MCF 10A (cell line): ENCODE results near the gene RGS19. TPM values are rescaled to one million over a fixed set of nuclear protein-coding genes. Genes with fewer than 3 reads are reported as not detected.

ENCODE experiments used
- BruUV-seq: library from RNA; stranded (reverse); fragments of 400-500 nt; replicated peaks from 2 replicates; lab custom pipeline; 2021; lab: Mats Ljungman, UMichigan
- CTCF ChIA-PET: fragments of 300-600 bp; sonication (Branson Sonifier 250); formaldehyde crosslinking; extraction: SDS; loops from one replicate; lab custom pipeline; 2021; ENCODE audit warnings: antibody characterized with exemption, inconsistent platforms; lab: Yijun Ruan, JAX
- POLR2A ChIA-PET: fragments of 300-600, 350-650 bp; sonication (Branson Sonifier 250); formaldehyde crosslinking; extraction: SDS; loops from one replicate; lab custom pipeline; 2020; ENCODE audit warnings: antibody characterized with exemption, inconsistent platforms; lab: Yijun Ruan, JAX
- DNase-seq: peaks from one replicate; pipeline ENCODE4 v3.0.0-alpha.2; 2018; ENCODE audit not compliant: unreplicated experiment
- H3K27ac Mint-ChIP-seq: one replicate; pipeline ENCODE4 v1.8.0; 2022; ENCODE audit warnings: mild to moderate bottlenecking, low read depth, mixed read lengths; ENCODE audit not compliant: unreplicated experiment
- H3K27me3 Mint-ChIP-seq: one replicate; pipeline ENCODE4 v1.8.0; 2022; ENCODE audit warnings: mixed read lengths; ENCODE audit not compliant: insufficient read depth, unreplicated experiment
- H3K36me3 Mint-ChIP-seq: one replicate; pipeline ENCODE4 v1.8.0; 2022; ENCODE audit warnings: mild to moderate bottlenecking, moderate library complexity, mixed read lengths; ENCODE audit not compliant: insufficient read depth, unreplicated experiment
- H3K4me1 Mint-ChIP-seq: one replicate; pipeline ENCODE4 v1.8.0; 2022; ENCODE audit warnings: mixed read lengths; ENCODE audit not compliant: insufficient read depth, unreplicated experiment
- H3K4me3 Mint-ChIP-seq: one replicate; pipeline ENCODE4 v1.8.0; 2022; ENCODE audit warnings: mild to moderate bottlenecking, moderate library complexity, mixed read lengths; ENCODE audit not compliant: unreplicated experiment
- H3K9me3 Mint-ChIP-seq: one replicate; pipeline ENCODE4 v1.8.0; 2022; ENCODE audit warnings: mixed read lengths; ENCODE audit not compliant: unreplicated experiment
- CTCF ChIP-seq: fragments of 200-600 bp; IDR thresholded peaks from one replicate; pipeline ENCODE4 v1.8.0; 2022; ENCODE audit warnings: antibody characterized with exemption, mild to moderate bottlenecking; ENCODE audit not compliant: unreplicated experiment
- intact Hi-C: fragments of 100-400 bp; cut with micrococcal nuclease; formaldehyde crosslinking; loops from 2 replicates; pipeline ENCODE4 v1.14.1; 2022
- total RNA-seq: library from RNA; stranded (reverse); gene quantifications from 2 replicates; pipeline ENCODE4 v1.2.3, GENCODE V29; 2022

Gene RGS19
- total RNA-seq, 1 experiment from 2014 or later, result 8.8 TPM

- ChIA-PET POLR2A (interaction anchor here (1.2 to 3.0 kb wide), 2 partner anchors 10 to 14 kb away, joined by 4 to 11 read pairs; partner anchors contain the start of gene TCEA2), CTCF (interaction anchor here (0.6 to 0.9 kb wide), 2 partner anchors 9 to 98 kb away, joined by 3 to 4 read pairs; no protein-coding TSS in a partner anchor)
- intact Hi-C loops, result no loop called here
- no peaks in the 10 kb centered on the region for H3K9me3 Mint-ChIP-seq
- H3K27me3 Mint-ChIP-seq, result no peaks in the 10 kb centered on the region
- DNase-seq, result no peak
- no peaks in the 10 kb centered on the region for H3K36me3 Mint-ChIP-seq
- peaks cover 17% of the 10 kb centered on the region for H3K4me1 Mint-ChIP-seq
- BruUV-seq, result no TSS peak
- no peak overlapping the region for H3K27ac Mint-ChIP-seq
- peak overlapping the region; percentile 10 for H3K4me3 Mint-ChIP-seq
- TF ChIP-seq CTCF, result no peak
Observed at GRCh38 chr20:64048402-64049044, 30.8 kb downstream of the RGS19 start.

DNA sequence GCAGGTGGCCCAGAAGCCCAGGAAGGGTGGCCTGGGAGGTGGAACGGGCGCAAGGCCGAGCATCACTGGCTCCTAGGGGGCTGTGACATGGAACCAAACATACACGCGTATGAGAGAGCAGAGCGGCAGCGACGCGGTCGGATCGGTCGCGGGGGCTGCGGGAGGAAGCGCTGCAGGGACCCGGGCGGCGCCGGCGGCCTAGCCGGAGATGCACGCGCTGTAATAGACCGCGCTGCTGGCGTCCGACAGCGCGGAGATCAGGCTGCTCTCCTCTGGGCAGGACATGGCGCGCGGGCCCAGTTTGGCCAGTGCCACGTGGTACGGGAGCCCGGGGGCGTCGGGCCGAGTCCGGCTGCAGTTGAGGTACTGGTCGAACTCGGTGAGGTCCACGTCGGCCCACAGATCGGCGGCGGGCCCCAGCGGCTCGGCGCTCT lies 31.3 kb downstream of the RGS19 start:
- ChIA-PET POLR2A (interaction anchor here (0.6 kb wide), 1 partner anchor 25 kb away, joined by 3 read pairs; no protein-coding TSS in a partner anchor), CTCF (interaction anchor here (0.6 to 1.7 kb wide), 2 partner anchors 9 to 99 kb away, joined by 3 to 8 read pairs; no protein-coding TSS in a partner anchor)
- H3K4me3 Mint-ChIP-seq, result peak overlapping the region; percentile 12
- intact Hi-C loops, result no loop called here
- no peaks in the 10 kb centered on the region for H3K9me3 Mint-ChIP-seq
- no peaks in the 10 kb centered on the region for H3K27me3 Mint-ChIP-seq
- H3K36me3 Mint-ChIP-seq, result no peaks in the 10 kb centered on the region
- H3K27ac Mint-ChIP-seq, result no peak overlapping the region
- BruUV-seq, result no TSS peak
- peaks cover 17% of the 10 kb centered on the region for H3K4me1 Mint-ChIP-seq
- TF ChIP-seq CTCF, result no peak
- DNase-seq, result no peak

GRCh38 chr20:64047046-64047389 lies 32.3 kb downstream of the RGS19 start:
- Mint-ChIP-seq H3K36me3 (no peaks in the 10 kb centered on the region), H3K27ac (no peak overlapping the region), H3K27me3 (no peaks in the 10 kb centered on the region), H3K4me1 (peaks cover 17% of the 10 kb centered on the region), H3K9me3 (no peaks in the 10 kb centered on the region), H3K4me3 (no peak overlapping the region)
- DNase-seq, result no peak
- intact Hi-C loops, result no loop called here
- CTCF ChIA-PET, result interaction anchor here (1.5 to 1.7 kb wide), 2 partner anchors 8 to 11 kb away, joined by 6 to 8 read pairs; no protein-coding TSS in a partner anchor
- no peak for TF ChIP-seq CTCF
- no TSS peak for BruUV-seq
- POLR2A ChIA-PET, result no interaction called here

- CTCF ChIA-PET, result interaction anchor here (0.6 to 10.8 kb wide), 5 partner anchors 11 to 88 kb away, joined by 3 to 284 read pairs (median 3); partner anchors contain the start of gene TCEA2
Observed at GRCh38 chr20:64045346-64046011, 33.8 kb downstream of the RGS19 start.

More at GRCh38 chr20:64045346-64046011, 33.8 kb downstream of the RGS19 start:
- no TSS peak for BruUV-seq
- H3K27ac Mint-ChIP-seq, result no peak overlapping the region
- intact Hi-C loops, result no loop called here
- no peak for DNase-seq
- H3K9me3 Mint-ChIP-seq, result no peaks in the 10 kb centered on the region
- POLR2A ChIA-PET, result interaction anchor here (0.6 to 2.0 kb wide), 8 partner anchors 8 to 418 kb away, joined by 3 to 13 read pairs (median 4); partner anchors contain the start of genes GMEB2, PRPF6 and TCEA2
- H3K4me1 Mint-ChIP-seq, result peaks cover 23% of the 10 kb centered on the region
- peak overlapping the region; percentile 13 for H3K4me3 Mint-ChIP-seq
- no peak for TF ChIP-seq CTCF
- peaks cover 7% of the 10 kb centered on the region for H3K36me3 Mint-ChIP-seq
- H3K27me3 Mint-ChIP-seq, result no peaks in the 10 kb centered on the region
